HG03558 (cell line): ENCODE data around the gene PON2.
"Not testable (repeated sequence)": the region's sequence is repeated elsewhere in the genome, so short reads cannot be mapped to it uniquely, and the experiment has no call there.

Experiments used
- ATAC-seq: cut with Tn5 transposase; IDR thresholded peaks from one replicate; pipeline ENCODE4 v1.9.1; 2021; ENCODE audit warnings: moderate number of reproducible peaks; ENCODE audit not compliant: unreplicated experiment; ENCODE audit errors: extremely low read depth

The PON2 gene

DNA sequence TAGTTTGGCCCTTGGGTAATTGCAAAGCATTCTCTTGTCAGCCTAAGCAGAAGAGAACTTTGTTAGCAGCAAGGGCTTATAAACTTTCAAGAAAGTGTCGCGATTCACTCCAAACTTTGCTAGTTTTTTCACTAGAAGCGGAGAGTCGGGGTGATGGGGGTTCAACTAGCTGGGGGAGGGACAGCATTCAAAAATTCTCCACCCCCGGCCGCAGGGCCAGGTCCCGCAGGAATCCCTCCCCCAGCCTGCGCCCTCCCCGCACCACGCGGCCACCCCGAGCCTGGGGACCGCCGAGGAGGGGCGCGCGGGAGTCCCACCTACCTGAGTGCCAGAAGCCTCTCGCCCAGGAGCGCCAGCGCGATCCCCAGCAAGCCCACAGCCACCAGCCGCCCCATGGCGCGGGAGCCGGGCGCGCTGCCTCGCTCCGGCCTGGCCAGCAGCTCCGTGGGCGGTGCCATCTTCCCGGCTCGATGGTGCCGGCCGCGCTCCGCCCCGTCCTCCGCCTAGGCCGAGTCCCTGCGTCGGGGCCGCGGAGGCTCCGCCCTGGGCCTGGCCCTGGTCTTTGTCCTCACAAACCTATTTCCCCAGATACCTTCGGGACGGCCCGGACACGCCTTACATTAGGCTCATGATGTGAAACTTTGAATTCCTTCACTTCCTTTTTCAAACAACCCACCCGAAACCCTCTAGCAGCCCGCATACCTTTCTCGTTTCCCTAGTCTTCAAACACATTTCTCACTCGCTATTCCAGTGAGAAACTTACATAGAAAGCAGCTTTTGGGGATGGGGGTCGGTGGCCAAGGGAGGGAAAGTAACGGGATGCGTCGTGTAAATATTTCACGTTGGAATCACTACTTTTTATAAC, at the start of gene PON2:
TSS of gene PON2 (minus strand) at position 472 of the 865 bp plus-strand sequence. CDS start at position 395, 77 bp downstream.
- ATAC-seq = peak; percentile 95

DNA sequence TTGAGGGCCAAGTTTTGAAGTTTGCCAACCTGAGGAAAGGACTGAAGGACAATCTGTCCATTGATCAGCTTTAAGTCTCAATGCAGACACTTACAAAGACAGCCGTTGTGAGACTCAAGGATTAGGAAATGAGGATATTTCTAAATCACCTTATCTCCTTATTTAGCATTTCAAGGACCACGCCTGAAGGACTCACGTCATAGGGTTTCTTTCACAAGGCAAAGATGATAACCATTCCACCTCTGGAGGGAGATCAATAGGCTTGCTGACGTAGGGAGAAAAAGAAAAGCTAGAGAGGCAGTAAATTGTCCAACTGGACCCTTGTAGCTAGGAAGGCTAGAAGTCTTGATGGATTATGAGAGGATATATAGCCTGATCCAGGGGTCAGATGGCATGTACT, 47.6 kb upstream of the PON2 start:
- no peak for ATAC-seq

DNA sequence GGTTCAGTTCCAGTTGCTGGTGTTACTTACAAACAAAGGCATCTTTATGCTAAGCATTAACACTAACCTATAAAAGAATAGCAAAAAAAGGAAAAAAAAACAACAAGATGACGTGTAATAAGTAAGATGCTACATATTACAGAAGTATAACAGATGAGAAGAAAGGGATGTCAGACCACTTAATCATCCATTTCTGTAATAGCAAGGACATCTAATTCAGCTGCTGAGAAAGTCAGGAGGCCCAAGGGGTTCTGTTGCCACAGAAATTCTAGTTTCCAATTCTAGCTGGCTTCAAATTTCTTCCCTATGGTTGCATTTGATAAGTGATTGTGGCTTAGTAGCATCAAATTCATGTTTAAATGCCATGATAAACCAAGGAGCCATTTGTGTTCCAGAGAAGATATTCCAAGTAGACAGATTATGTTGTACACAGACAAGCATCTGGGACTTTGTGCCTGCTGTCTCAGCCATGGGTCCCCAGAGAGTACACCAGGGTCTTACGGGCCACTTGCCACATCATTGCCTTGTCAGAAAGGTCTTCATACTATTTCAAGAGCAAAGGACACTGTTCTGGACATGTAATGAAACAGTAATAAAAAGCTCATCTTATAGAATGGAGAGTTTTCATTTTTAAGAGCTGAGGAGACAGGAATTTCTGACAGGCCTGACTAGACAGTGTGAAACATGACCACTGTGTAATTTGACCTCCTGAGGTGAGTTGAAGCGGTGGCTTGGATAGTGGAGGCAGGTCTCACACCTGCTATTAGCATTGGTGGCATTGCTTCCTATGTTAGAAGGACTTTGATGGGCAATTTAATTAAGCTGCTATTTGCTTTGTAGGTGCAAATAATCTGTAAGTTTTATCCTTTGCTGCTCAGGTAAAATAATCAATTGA, 46.7 kb upstream of the PON2 start:
- no peak for ATAC-seq

DNA sequence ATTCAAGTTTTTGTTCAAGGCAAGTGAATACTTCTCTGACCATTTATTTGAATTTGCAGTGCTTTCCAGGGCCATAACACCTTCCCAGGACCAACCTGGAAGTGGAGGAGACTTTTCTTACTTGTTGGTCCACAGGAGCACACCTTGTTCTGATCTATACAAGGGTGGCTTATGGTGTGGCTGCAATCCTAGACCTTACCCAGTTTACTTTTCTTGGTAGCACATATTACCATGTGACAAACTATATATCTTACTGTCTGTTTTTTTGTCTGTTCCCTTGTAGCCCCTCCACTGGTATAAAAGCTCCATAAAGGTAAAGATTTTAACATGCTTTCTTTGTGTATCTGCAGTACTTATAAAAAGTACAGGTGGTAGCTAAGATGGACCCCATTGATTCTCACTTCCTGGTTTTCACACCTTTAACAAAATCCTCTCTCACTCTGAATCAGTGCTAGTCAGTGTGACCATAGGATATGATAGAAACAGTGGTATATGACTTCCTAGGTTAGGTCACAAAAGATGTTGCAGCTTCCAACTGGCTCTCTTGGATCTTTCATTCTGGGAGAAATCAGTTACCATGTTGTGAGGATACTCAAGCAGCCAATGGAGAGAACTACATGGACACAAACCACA, 45.3 kb upstream of the PON2 start:
- ATAC-seq = no peak

DNA sequence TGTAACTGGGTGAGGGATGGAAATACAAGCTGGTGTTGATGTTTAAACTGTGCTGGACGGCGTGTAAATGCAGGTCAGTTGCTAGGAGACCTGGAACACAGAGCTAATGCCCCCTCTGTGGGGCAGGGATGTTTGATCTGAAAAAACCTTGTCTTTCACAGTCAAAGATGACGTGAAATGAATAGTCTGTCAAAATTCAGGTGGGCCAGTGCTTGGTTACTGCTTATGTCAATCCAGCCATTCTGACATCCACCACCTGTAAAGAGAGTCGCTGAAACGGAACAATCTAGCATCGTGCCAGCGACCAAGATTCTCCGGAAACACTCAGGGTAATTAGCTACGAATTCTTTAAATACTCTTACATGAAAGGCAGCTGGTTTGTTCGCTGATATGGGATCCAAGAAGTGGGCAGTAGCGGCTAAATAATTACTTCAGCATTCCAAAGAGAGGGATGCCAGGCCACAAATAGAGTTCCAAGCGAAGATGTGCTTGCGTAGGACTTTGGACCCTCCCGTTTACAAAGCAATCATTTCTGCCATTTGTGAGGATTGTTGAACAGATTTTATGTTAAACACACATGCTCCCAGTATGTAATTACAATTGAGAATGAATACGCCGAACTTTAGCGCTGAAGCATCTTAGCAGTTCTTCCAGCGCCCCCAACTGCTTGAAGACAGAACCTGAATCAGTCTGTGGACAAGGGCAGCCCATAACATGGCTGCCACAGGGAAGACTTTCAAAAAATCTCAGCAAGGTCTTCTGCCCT, 43.6 kb upstream of the PON2 start:
- ATAC-seq = no peak

DNA sequence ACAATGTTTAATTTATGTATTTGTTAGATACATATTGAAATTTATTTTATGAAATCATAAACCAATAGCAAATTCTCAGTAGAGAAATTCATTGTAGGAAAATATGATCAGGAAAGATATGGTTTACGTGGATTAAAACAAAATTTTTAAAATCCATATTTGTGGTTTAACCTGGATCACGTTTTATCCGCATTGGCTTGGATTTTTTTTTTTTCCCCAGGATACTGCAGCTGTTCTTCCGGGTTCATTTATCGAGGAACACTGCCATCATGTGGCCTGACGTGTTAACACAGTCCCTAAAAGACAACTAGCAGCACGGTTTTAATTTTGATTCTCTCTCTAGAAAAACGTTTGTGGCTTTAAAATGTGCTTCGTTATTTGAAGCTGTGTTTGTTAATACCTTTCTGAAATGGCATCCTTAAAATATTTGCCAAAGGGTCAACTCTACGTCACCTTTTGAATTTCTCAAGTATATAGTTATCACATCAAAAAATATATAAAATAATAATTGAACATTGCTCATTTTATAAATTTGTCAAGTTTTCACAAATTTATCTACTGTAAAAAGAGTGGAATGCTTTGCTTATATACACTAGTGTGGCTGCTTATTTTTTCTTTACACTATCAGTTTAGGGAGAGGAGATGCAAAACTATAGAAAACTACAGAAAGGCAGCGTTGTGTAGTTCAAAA, 42.2 kb upstream of the PON2 start:
- ATAC-seq = no peak

DNA sequence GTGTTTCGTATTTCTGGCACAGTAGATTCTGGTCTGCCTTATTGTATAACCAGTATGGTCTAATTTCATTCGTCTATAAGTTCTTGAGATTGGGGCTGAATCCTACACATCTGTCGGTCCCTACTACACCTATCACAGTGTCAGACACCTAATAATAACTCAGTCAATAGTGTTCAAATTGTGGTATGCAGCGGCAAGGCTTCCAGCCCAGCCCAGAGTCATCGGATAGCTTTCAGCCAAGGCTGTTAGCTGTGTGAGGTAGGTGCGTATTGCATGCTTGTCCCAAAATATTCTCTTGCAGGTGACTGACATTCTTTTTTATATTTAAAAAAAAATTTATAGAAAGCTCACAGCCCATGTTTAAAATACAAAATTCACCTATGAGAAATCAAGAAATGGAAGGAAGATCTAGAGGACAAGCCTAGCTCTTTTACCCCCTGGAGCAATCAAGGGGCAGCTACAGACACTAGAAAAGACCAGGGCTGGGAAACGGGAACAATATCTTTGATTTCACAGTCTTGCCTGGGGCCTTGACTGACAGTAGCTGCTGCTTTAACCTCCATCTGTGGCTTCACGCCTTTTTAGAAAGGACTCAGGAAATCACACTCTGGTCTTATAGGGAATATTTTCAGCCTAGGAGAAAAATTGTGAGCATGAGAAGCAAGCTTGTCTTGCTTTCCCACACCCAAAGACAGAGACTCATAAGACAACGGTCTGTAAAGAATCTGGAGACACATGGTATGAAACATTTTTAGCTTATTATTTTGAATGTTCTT, 41.4 kb upstream of the PON2 start:
- ATAC-seq = no peak

DNA sequence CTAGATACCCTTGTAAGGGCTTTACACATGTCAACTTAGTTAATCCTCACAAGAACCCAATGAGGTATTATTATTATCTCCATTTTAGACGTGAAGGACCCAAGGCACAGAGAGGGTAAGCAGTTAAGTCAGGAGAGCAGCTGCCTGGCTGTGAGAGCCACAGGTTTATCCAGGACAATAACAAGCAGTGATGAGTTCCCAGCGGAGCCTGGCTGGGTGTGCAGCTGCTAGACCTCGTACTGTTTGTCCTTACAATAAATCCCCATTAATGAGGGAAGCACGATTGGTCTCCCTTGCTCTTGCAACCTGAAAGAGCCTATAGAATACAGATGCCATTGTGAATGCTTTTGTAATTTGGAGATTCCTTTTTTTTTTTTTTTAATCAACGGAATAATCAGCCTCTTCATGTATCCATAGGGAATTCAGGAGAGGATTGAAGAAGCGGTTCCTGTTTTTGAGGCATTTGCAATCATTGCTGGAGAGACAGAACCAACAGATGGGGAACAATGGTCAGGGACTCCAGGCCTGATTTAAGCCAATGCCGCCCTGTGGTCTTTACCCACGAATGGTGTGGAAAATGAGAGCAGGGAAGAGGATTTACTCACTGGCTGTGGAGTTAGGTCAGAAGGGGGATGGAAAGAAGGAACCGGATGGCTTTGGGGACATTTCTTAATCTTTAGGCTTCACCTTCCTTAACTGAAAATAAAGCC, 38.6 kb upstream of the PON2 start:
- ATAC-seq = no peak

DNA sequence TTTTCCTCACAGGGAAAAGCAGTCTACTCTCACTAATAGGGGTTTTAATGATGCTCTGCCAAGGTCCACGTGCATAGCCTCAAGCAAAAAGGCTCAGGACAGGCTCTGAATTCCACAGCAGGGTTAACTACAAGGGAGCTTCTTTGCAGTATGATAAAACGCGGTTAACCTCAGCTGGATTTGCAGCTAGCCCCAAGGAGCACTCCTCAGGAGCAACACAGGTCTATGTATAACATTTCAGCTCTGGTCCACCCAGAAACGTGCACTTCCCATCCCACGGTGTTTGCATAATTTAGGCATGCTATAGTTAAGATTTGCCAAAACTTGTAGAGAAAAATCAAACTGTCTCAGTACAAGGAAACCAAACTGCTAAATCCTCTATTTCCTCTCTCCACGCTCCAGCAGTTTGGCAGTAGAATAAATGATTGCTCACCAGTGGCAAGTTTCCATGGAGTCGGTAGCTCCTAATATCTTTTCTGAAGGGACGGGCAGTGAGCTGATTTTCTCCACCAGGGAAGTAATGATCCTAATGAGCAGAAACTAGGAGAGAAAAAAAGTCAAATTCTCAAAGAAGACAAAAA, 37.8 kb upstream of the PON2 start:
- ATAC-seq = no peak

DNA sequence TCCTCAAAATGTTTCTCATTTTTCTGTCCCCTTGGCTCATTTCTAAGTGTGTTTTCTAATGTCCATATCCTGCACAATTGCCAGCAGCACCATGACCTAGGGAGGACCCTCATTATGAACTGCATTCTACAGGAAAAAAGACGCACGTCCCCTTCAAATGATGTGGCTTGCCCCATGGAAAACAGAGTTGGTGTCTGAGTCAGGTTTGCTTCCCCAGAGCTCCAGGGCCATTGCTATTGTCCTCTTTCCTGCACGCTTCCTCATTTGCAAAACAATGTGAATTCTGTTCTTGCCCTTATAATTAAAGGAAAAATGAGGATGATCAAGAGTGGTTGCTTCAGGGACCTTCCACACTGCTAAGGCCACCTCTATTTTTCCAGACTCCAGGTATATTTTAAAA, 36.2 kb upstream of the PON2 start:
- ATAC-seq = no peak

DNA sequence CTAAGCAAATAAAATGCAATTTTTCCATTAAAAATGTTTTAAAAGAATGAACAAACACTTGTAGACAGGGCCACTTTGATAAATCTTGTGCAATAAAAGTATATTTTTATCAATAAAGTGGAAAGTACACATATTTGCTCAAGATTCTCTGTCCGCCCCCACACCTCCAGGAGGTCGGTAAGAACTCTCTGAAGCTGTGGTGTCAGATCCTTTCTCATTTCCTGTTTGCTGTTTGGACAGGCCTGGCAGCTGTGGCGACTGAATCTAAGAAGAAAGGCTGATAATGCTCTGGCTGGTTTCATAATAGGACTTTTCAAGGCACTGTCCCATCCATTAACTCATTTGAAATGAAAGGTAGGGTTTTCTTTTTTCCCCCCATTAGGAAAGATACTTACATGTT, 35.6 kb upstream of the PON2 start:
- ATAC-seq = peak; percentile 98

DNA sequence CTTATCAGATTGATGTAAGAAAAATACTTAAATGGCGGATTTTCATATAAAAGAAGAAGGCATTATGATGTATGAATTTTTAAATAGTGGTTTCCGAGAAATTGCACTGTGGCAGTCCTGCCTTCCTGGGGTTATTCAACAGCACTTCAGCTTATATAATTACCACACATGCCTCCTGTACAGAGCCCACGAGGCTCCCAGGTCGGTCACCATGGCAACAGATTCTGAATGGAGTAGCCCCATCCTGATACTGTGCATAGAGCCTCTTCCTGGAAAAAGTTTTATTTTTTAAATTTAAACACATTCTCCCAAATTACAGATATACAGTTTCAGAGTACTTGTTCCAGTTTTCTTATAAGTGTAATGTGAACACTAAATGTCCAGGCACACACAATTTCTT, 35.0 kb upstream of the PON2 start:
- no peak for ATAC-seq

DNA sequence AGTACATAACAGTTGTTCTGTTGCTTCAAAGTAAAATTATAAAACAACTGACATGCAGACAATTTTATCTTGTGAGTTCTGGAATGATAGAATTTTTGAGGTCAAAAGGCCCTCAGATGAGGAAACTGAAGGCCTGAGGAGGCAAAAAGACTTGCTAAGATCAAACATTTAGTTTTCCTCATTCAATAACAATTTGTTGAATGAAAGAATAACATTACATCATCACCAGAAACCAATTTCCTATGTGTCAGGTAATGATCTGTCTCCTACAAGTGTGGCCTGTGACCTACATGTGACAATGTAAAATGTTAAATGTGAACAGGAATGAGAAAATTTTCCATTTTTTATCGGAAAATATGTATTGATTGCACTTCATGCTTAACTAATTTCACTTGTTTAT, 34.4 kb upstream of the PON2 start:
- ATAC-seq = no peak

DNA sequence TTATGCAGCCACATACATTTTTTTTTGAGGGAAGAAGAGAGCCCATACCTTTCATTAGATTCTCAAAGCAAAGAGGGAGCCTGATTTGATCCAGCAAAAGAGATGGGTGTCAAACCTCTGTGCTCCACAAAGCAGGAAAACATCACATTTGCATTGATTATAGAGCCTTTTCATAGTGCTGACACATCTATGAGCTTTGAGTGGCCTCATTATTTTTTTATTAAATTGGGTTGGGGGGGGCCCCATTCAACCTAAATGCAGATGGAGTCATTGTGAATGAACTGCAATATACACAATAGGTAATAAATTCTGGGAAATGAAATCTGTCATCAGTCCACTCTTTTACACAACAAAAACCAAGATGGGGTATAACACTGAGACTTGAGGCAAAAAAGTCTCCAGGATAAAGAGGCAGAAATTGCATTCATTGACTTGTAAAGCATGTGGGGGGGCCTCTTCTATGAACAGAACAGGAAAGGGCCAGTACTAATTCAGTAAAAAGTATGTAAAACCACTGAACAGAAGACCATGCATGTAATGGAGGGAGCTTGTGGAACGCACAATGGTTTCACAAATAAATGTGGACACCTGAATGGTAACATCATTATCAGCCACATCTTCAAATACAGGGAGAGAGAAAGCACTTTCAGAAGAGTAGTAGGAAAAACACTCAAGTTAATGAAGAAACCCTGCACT, 33.2 kb upstream of the PON2 start:
- no peak for ATAC-seq

DNA sequence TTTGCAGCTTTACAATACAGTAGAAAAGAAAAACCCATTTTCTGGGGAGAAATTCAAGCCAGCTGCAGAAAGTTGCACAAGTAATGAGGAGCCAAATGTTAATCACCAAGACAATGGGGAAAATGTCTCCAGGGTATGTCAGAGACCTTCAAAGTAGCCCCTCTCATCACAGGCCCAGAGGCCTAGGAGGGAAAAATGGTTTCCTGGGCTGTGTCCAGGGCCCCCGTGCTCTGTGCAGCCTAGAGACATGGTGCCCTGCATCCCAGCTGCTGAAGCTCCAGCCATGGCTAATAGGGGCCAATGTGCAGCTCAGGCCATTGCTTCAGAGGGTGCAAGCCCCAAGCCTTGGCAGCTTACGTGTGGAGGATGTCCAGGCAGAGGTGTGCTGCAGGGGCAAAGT, 25.8 kb upstream of the PON2 start:
- not testable (repeated sequence) for ATAC-seq

DNA sequence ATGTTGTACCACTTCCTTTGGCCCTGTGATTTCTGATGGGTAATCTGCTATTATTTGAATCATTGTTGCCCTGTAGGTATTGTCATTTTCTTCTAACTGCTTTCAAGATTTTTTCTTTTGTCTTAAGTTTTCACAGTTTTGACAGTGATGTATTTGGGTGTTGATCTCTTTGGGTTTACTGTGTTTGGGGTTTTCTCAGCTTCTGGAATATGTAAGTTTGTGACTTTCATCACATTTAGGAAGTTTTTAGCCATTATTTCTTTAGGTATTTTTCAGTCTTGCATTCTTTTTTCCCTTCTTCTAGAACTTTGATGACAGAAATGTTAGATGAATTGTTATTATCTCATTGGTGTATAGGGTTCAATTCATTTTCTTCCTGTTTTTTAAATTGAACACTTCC, 23.1 kb upstream of the PON2 start:
- ATAC-seq = no peak

DNA sequence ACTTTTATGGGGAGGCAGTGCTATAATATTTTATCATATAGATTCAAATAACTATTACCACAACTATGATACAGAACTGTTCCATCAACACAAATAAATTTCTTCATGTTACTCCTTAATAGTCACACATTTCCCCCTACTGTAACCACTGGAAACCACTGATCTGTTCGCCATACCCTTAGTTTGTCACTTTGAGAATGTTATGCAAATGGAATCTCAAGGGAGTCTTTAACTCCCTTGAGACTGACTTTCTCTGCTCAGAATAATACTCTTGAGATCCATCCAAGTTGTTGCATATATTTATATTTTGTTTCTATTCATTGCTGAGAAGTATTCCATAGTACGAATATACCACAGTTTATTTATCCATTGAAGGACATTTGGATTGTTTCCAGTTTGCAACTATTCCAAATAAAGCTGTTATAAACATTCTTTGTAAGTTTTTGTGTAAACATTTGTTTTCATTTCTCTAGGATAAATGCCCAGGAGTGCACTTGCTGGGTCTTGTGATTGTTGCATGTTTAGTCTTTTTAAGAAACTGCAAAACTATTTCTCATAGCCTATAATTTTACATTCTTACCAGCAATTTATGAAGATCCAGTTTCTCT, 19.7 kb upstream of the PON2 start:
- ATAC-seq = no peak
